HepG2 (cell line): ENCODE measurements around the gene IL22RA1. TPM values are rescaled to one million over a fixed set of nuclear protein-coding genes. Genes with fewer than 3 reads are reported as not detected.

Experiments
- ATAC-seq: fragments of 200-7000 bp; cut with Tn5 transposase; 3 replicates; pipeline ENCODE4 v1.9.1; 2020; ENCODE audit warnings: mild to moderate bottlenecking, moderate library complexity
- BruUV-seq: library from RNA; stranded (reverse); fragments of 400-500 nt; replicated peaks from 2 replicates; lab custom pipeline; 2021; lab: Mats Ljungman, UMichigan
- CTCF ChIA-PET: fragments of 300-600 bp; formaldehyde crosslinking; extraction: SDS; loops from one replicate; lab custom pipeline; 2021; ENCODE audit warnings: low total read pairs, inconsistent platforms, low intra/inter-chr PET ratio; lab: Yijun Ruan, JAX
- POLR2A ChIA-PET: fragments of 350-600 bp; sonication (Branson Sonifier 250); formaldehyde crosslinking; loops from one replicate; lab custom pipeline; 2020; ENCODE audit warnings: antibody characterized with exemption, inconsistent platforms; lab: Yijun Ruan, JAX
- DNase-seq: peaks from one replicate; pipeline ENCODE4 v3.0.0-alpha.2; 2015; ENCODE audit warnings: low spot score
- FAIRE-seq: peaks from 3 replicates; lab custom pipeline; 2011; peaks lifted over from hg19 to GRCh38; lab: Jason Lieb, UNC
- H2AFZ ChIP-seq: one replicate; pipeline ENCODE4 v1.6.1; 2011; ENCODE audit warnings: low read length, inconsistent platforms
- H3K27ac ChIP-seq: fragments of 300-600 bp; 3 replicates; pipeline ENCODE4 v1.8.0; 2011; ENCODE audit warnings: mixed run types, mild to moderate bottlenecking, mixed read lengths, low read length, inconsistent platforms; ENCODE audit not compliant: insufficient read depth; ENCODE audit errors: extremely low read length
- H3K27me3 ChIP-seq, 2 experiments: fragments of 200-600 bp in 1 of 2; 2 replicates in 1 of 2; 3 replicates in 1 of 2; pipeline versions ENCODE4 v1.6.0 to v1.8.0; 2011; ENCODE audit warnings: low read length in 2 of 2, mild to moderate bottlenecking in 2 of 2, moderate library complexity in 2 of 2, inconsistent platforms in 1 of 2; ENCODE audit not compliant: insufficient read depth in 2 of 2, control insufficient read depth in 1 of 2
- H3K36me3 ChIP-seq, 2 experiments: fragments of 200-600 bp in 1 of 2; replicated peaks in 1 of 2; 2 replicates in 1 of 2; 3 replicates in 1 of 2; pipeline versions ENCODE4 v1.5.1 to v1.8.0; 2011; ENCODE audit warnings: low read length in 2 of 2, inconsistent platforms in 1 of 2; ENCODE audit not compliant: insufficient read depth in 2 of 2, control insufficient read depth in 1 of 2
- H3K4me1 ChIP-seq: 2 replicates; pipeline ENCODE4 v1.5.1; 2012; ENCODE audit warnings: low read length, inconsistent platforms; ENCODE audit not compliant: insufficient read depth
- H3K4me2 ChIP-seq: 2 replicates; pipeline ENCODE4 v1.6.0; 2011; ENCODE audit warnings: low read depth, low read length, inconsistent platforms
- H3K4me3 ChIP-seq, 3 experiments: fragments of 200-600 bp in 1 of 3; sonication (generic), shearing (Covaris generic) in 1 of 3; replicated peaks in 1 of 3; 2 replicates each; pipeline ENCODE4 v1.5.1; 2011 to 2016; ENCODE audit warnings: low read length in 3 of 3, inconsistent platforms in 2 of 3, low read depth in 2 of 3, mild to moderate bottlenecking in 2 of 3, control low read depth in 1 of 3, mixed read lengths in 1 of 3; ENCODE audit not compliant: insufficient read depth in 1 of 3
- H3K79me2 ChIP-seq: one replicate; pipeline ENCODE4 v1.6.1; 2011; ENCODE audit warnings: low read length, inconsistent platforms; ENCODE audit not compliant: insufficient read depth
- H3K9ac ChIP-seq: 2 replicates; pipeline ENCODE4 v1.6.0; 2011; ENCODE audit warnings: mild to moderate bottlenecking, low read depth, low read length, inconsistent platforms; ENCODE audit not compliant: insufficient read depth
- H3K9me3 ChIP-seq: 2 replicates; pipeline ENCODE4 v1.5.1; 2012; ENCODE audit warnings: mild to moderate bottlenecking, low read length
- H4K20me1 ChIP-seq: 2 replicates; pipeline ENCODE4 v1.6.0; 2011; ENCODE audit warnings: inconsistent platforms, mild to moderate bottlenecking, low read length, moderate library complexity; ENCODE audit not compliant: insufficient read depth
- AGO2 ChIP-seq: fragments of 200-400 bp; formaldehyde crosslinking; optimal IDR thresholded peaks from 2 replicates; pipeline ENCODE3; 2017; ENCODE audit warnings: mild to moderate bottlenecking, low read depth, low read length, moderate library complexity
- BRCA1 ChIP-seq: sonication (generic); formaldehyde crosslinking; IDR thresholded peaks from 2 replicates; pipeline ENCODE4 v1.4.0; 2020; ENCODE audit warnings: missing genetic modification reagents
- CBFB ChIP-seq: sonication (generic); formaldehyde crosslinking; IDR thresholded peaks from 2 replicates; pipeline ENCODE4 v1.4.0; 2020; ENCODE audit warnings: missing genetic modification reagents
- DMAP1 ChIP-seq: IDR thresholded peaks from 2 replicates; pipeline ENCODE4 v1.6.1; 2016
- DR1 ChIP-seq: sonication (generic); formaldehyde crosslinking; IDR thresholded peaks from 2 replicates; pipeline ENCODE4 v1.8.0; 2021; ENCODE audit warnings: mild to moderate bottlenecking, missing genetic modification reagents, inconsistent platforms
- GFI1 ChIP-seq: sonication (generic); formaldehyde crosslinking; IDR thresholded peaks from 2 replicates; pipeline ENCODE4 v1.5.0; 2020; ENCODE audit warnings: missing genetic modification reagents, mild to moderate bottlenecking, borderline replicate concordance
- HBP1 ChIP-seq: IDR thresholded peaks from 2 replicates; pipeline ENCODE4 v1.6.1; 2016; ENCODE audit warnings: low read depth, control low read depth
- JARID2 ChIP-seq: sonication (generic); formaldehyde crosslinking; IDR thresholded peaks from 2 replicates; pipeline ENCODE4 v1.8.1; 2023; ENCODE audit warnings: missing genetic modification reagents, inconsistent platforms; ENCODE audit not compliant: insufficient replicate concordance
- MED13 ChIP-seq: sonication (generic); formaldehyde crosslinking; IDR thresholded peaks from 2 replicates; pipeline ENCODE4 v1.5.0; 2020; ENCODE audit warnings: missing genetic modification reagents
- TGIF2 ChIP-seq: IDR thresholded peaks from 2 replicates; pipeline ENCODE4 v1.6.1; 2016; ENCODE audit warnings: control low read depth, missing compliant biosample characterization
- ZBTB7B ChIP-seq: sonication (generic); formaldehyde crosslinking; IDR thresholded peaks from 2 replicates; pipeline ENCODE4 v1.4.0; 2020; ENCODE audit warnings: missing genetic modification reagents
- ZC3H4 ChIP-seq: sonication (generic); formaldehyde crosslinking; IDR thresholded peaks from 2 replicates; pipeline ENCODE4 v1.4.0; 2020; ENCODE audit warnings: missing genetic modification reagents, borderline replicate concordance
- ZFP82 ChIP-seq: sonication (generic); formaldehyde crosslinking; IDR thresholded peaks from 2 replicates; pipeline ENCODE4 v1.5.1; 2020; ENCODE audit warnings: mild to moderate bottlenecking, missing genetic modification reagents, borderline replicate concordance
- ZFP90 ChIP-seq: sonication (generic); formaldehyde crosslinking; IDR thresholded peaks from 2 replicates; pipeline ENCODE4 v1.8.0; 2022; ENCODE audit warnings: missing genetic modification reagents, mild to moderate bottlenecking, inconsistent platforms, borderline replicate concordance
- ZNF33B ChIP-seq: sonication (generic); formaldehyde crosslinking; IDR thresholded peaks from 2 replicates; pipeline ENCODE4 v1.5.1; 2020; ENCODE audit warnings: mild to moderate bottlenecking, missing genetic modification reagents
- ZNF441 ChIP-seq: sonication (generic); formaldehyde crosslinking; IDR thresholded peaks from 2 replicates; pipeline ENCODE4 v1.7.0; 2021; ENCODE audit warnings: missing genetic modification reagents, borderline replicate concordance
- ZNF557 ChIP-seq: sonication (generic); formaldehyde crosslinking; IDR thresholded peaks from 2 replicates; pipeline ENCODE4 v1.4.0; 2020; ENCODE audit warnings: missing genetic modification reagents
- ZNF607 ChIP-seq: sonication (generic); formaldehyde crosslinking; IDR thresholded peaks from 2 replicates; pipeline ENCODE4 v1.5.1; 2020; ENCODE audit warnings: missing genetic modification reagents, mild to moderate bottlenecking, borderline replicate concordance
- ZNF737 ChIP-seq: sonication (generic); formaldehyde crosslinking; IDR thresholded peaks from 2 replicates; pipeline ENCODE4 v1.5.0; 2020; ENCODE audit warnings: missing genetic modification reagents, mild to moderate bottlenecking, borderline replicate concordance
- ZNF841 ChIP-seq: sonication (generic); formaldehyde crosslinking; IDR thresholded peaks from 2 replicates; pipeline ENCODE4 v1.8.1; 2023; ENCODE audit warnings: missing genetic modification reagents, borderline replicate concordance
- ZSCAN25 ChIP-seq: sonication (generic); formaldehyde crosslinking; IDR thresholded peaks from 2 replicates; pipeline ENCODE4 v1.8.0; 2022; ENCODE audit warnings: mild to moderate bottlenecking, missing genetic modification reagents
- WGBS: methylation state at CpG from one replicate; pipeline ENCODE4 v1.1.6; 2017; ENCODE audit warnings: low lambda C conversion rate; 5-methylcytosine and 5-hydroxymethylcytosine counted together
- in situ Hi-C: cut with HindIII; loops from 2 replicates; pipeline ENCODE4 v1.10.0; 2017; ENCODE audit warnings: low pct_unique_long_range_greater_than_20kb; ENCODE audit not compliant: extremely low pct_ligation_motif_present
- intact Hi-C: fragments of 100-400 bp; cut with micrococcal nuclease; formaldehyde crosslinking; loops from one replicate; pipeline ENCODE4 v1.10.0; 2022; ENCODE audit not compliant: unreplicated experiment
- polyA plus RNA-seq, 8 experiments: library from polyadenylated mRNA; depleted of rRNA in 3 of 8; stranded (reverse) in 7 of 8; unstranded in 1 of 8; fragments of >200 nt; fragmentation: Illumina TruSeq in 4 of 8; extraction: Trizol in 4 of 8; gene quantifications; 2 replicates each; pipeline versions ENCODE4 v1.2.1 to v1.2.3, GENCODE V29; 2011 to 2016; ENCODE audit warnings: low read depth in 4 of 8, missing spikeins in 1 of 8, mixed read lengths in 1 of 8; ENCODE audit not compliant: insufficient read depth in 1 of 8
- total RNA-seq, 5 experiments: library from RNA; depleted of rRNA; stranded (reverse); fragments of >200 nt; fragmentation: Illumina TruSeq; extraction: Trizol; gene quantifications; 2 replicates each; pipeline ENCODE4 v1.2.3, GENCODE V29; 2016; ENCODE audit warnings: low read depth in 1 of 5

IL22RA1 gene
- total and polyA plus RNA-seq, 2 of the 13 experiments (the other 11 are each of a cell fraction or from before 2014, with no cell fraction given), result 4.4 to 10.2 TPM

- TF ChIP-seq ZNF607 (CRISPR knock-in tag) (no peak), ZNF557 (no peak), ZNF33B (CRISPR knock-in tag) (no peak), ZC3H4 (CRISPR knock-in tag) (no peak), BRCA1 (no peak)
- TF ChIP-seq, all 625 proteins: peak for 0
These were observed 19.3 kb downstream of the IL22RA1 start (continued) for GRCh38 chr1:24123611-24124010.

- H2AFZ ChIP-seq, result no peak overlapping the region
- ChIA-PET POLR2A (no interaction called here), CTCF (no interaction called here)
- ATAC-seq, result no peak
- DNase-seq, result no peak
- no peaks in the 10 kb centered on the region for H3K79me2 ChIP-seq
- no peaks in the 10 kb centered on the region for H3K9me3 ChIP-seq
- peaks cover 37% of the 10 kb centered on the region for H3K4me1 ChIP-seq
- no peak for TF ChIP-seq ZNF841 (CRISPR knock-in tag)
- TF ChIP-seq TGIF2 (CRISPR knock-in tag), result no peak
- no peak for TF ChIP-seq GFI1 (CRISPR knock-in tag)
- no peak for TF ChIP-seq ZBTB7B
- no peak for TF ChIP-seq DR1
- no peak for TF ChIP-seq ZNF737
- TF ChIP-seq ZNF441 (CRISPR knock-in tag), result no peak
- TF ChIP-seq ZSCAN25 (CRISPR knock-in tag), result no peak
- TF ChIP-seq JARID2, result no peak
- no peak for TF ChIP-seq CBFB (CRISPR knock-in tag)
- TF ChIP-seq ZFP90 (CRISPR knock-in tag), result no peak
- TF ChIP-seq MED13, result no peak
- TF ChIP-seq AGO2, result no peak
- no peak for TF ChIP-seq ZFP82
- no peak for TF ChIP-seq HBP1
- no peak for TF ChIP-seq DMAP1 (CRISPR knock-in tag)
- H4K20me1 ChIP-seq, result no peaks in the 10 kb centered on the region
- no peak overlapping the region for H3K9ac ChIP-seq
- peaks cover 0 to 17% of the 10 kb centered on the region in 2 experiments; a peak in 2 of 5 replicates for H3K36me3 ChIP-seq
- BruUV-seq, result no TSS peak
- no peak overlapping the region for H3K27ac ChIP-seq
- WGBS, result 98% methylated on average over 7 of the region's 7 CpGs
- in situ Hi-C loops, result no loop called here
- H3K27me3 ChIP-seq, result no peaks in the 10 kb centered on the region
- no peak for FAIRE-seq
- no peak overlapping the region for H3K4me3 ChIP-seq
- no peak overlapping the region for H3K4me2 ChIP-seq
- intact Hi-C loops, result no loop called here
These were observed 20.2 kb downstream of the IL22RA1 start for GRCh38 chr1:24122776-24123175.
